Activated naive CD4-positive, alpha-beta T cell treated with anti-CD3 and anti-CD28 coated beads, Interleukin-2, amount 10 ng/mL, durations not matched to agents 7 days and 5 days (primary cell): ENCODE data around the gene ADPRM.

Experiments used
- CTCF ChIA-PET: fragments of 350-600 bp; sonication (Branson Sonifier 250); formaldehyde crosslinking; loops from one replicate; lab custom pipeline; 2021; ENCODE audit warnings: antibody characterized with exemption; lab: Charles Lee
- DNase-seq: peaks from one replicate; pipeline ENCODE4 v3.0.0-alpha.2; 2020
- H3K27ac Mint-ChIP-seq: one replicate; pipeline ENCODE4 v1.8.0; 2021; ENCODE audit warnings: mild to moderate bottlenecking, moderate library complexity, mixed read lengths
- H3K27me3 Mint-ChIP-seq: one replicate; pipeline ENCODE4 v1.8.0; 2021; ENCODE audit warnings: mild to moderate bottlenecking, mixed read lengths
- H3K36me3 Mint-ChIP-seq: one replicate; pipeline ENCODE4 v1.8.0; 2021; ENCODE audit warnings: mixed read lengths
- H3K4me1 Mint-ChIP-seq: one replicate; pipeline ENCODE4 v1.8.0; 2021; ENCODE audit warnings: mixed read lengths
- H3K4me3 Mint-ChIP-seq: one replicate; pipeline ENCODE4 v1.8.0; 2021; ENCODE audit warnings: mild to moderate bottlenecking, moderate library complexity, mixed read lengths
- H3K9me3 Mint-ChIP-seq: one replicate; pipeline ENCODE4 v1.8.0; 2021; ENCODE audit warnings: mixed read lengths

ADPRM gene

GRCh38 chr17:10738521-10739258, 41.3 kb downstream of the ADPRM start:
- Mint-ChIP-seq H3K27me3 (peaks cover 18% of the 10 kb centered on the region), H3K4me1 (peaks cover 4% of the 10 kb centered on the region), H3K4me3 (no peak overlapping the region), H3K36me3 (no peaks in the 10 kb centered on the region), H3K27ac (no peak overlapping the region), H3K9me3 (no peaks in the 10 kb centered on the region)
- CTCF ChIA-PET, result interaction anchor here (2.5 kb wide), 1 partner anchor 106 kb away, joined by 24 read pairs; no protein-coding TSS in a partner anchor
- no peak for DNase-seq

GRCh38 chr17:10739386-10739785, 42.0 kb downstream of the ADPRM start:
- no peaks in the 10 kb centered on the region for H3K9me3 Mint-ChIP-seq
- no peaks in the 10 kb centered on the region for H3K36me3 Mint-ChIP-seq

GRCh38 chr17:10741416-10742135, 44.2 kb downstream of the ADPRM start:
- Mint-ChIP-seq H3K27ac (no peak overlapping the region), H3K4me1 (peaks cover 12% of the 10 kb centered on the region), H3K4me3 (no peak overlapping the region), H3K9me3 (no peaks in the 10 kb centered on the region), H3K36me3 (no peaks in the 10 kb centered on the region), H3K27me3 (peaks cover 20% of the 10 kb centered on the region)
- DNase-seq, result no peak
- CTCF ChIA-PET, result interaction anchor here (0.6 to 1.7 kb wide), 2 partner anchors 31 to 95 kb away, joined by 3 read pairs; no protein-coding TSS in a partner anchor

More at GRCh38 chr17:10739386-10739785, 42.0 kb downstream of the ADPRM start:
- H3K4me3 Mint-ChIP-seq, result no peak overlapping the region
- peaks cover 20% of the 10 kb centered on the region for H3K27me3 Mint-ChIP-seq
- H3K4me1 Mint-ChIP-seq, result peaks cover 8% of the 10 kb centered on the region
- no peak overlapping the region for H3K27ac Mint-ChIP-seq
- no peak for DNase-seq
- CTCF ChIA-PET, result interaction anchor here (0.6 kb wide), 1 partner anchor 109 kb away, joined by 3 read pairs; no protein-coding TSS in a partner anchor

GRCh38 chr17:10742431-10742830, 45.0 kb downstream of the ADPRM start:
- peaks cover 8% of the 10 kb centered on the region for H3K4me1 Mint-ChIP-seq
- H3K4me3 Mint-ChIP-seq, result no peak overlapping the region
- no peak for DNase-seq
- H3K27me3 Mint-ChIP-seq, result peaks cover 23% of the 10 kb centered on the region
- no peaks in the 10 kb centered on the region for H3K9me3 Mint-ChIP-seq
- CTCF ChIA-PET, result interaction anchor here (1.7 kb wide), 1 partner anchor 96 kb away, joined by 3 read pairs; no protein-coding TSS in a partner anchor
- H3K27ac Mint-ChIP-seq, result no peak overlapping the region
- H3K36me3 Mint-ChIP-seq, result no peaks in the 10 kb centered on the region

- Mint-ChIP-seq H3K27ac (no peak overlapping the region), H3K9me3 (no peaks in the 10 kb centered on the region), H3K36me3 (no peaks in the 10 kb centered on the region), H3K4me3 (no peak overlapping the region), H3K27me3 (peaks cover 27% of the 10 kb centered on the region), H3K4me1 (peaks cover 8% of the 10 kb centered on the region)
- CTCF ChIA-PET, result no interaction called here
- DNase-seq, result no peak
Observed at GRCh38 chr17:10743316-10744009, 46.1 kb downstream of the ADPRM start.

- Mint-ChIP-seq H3K27me3 (peaks cover 27% of the 10 kb centered on the region), H3K4me3 (no peak overlapping the region), H3K27ac (no peak overlapping the region), H3K4me1 (peaks cover 8% of the 10 kb centered on the region), H3K9me3 (no peaks in the 10 kb centered on the region), H3K36me3 (no peaks in the 10 kb centered on the region)
- peak; percentile 55 for DNase-seq
- CTCF ChIA-PET, result no interaction called here
Observed at GRCh38 chr17:10744501-10745000, 47.2 kb downstream of the ADPRM start.

GRCh38 chr17:10745231-10745630, 47.8 kb downstream of the ADPRM start:
- CTCF ChIA-PET, result no interaction called here
- DNase-seq, result no peak
- no peak overlapping the region for H3K4me3 Mint-ChIP-seq
- no peak overlapping the region for H3K27ac Mint-ChIP-seq
- peaks cover 8% of the 10 kb centered on the region for H3K4me1 Mint-ChIP-seq
- H3K27me3 Mint-ChIP-seq, result peaks cover 27% of the 10 kb centered on the region
- no peaks in the 10 kb centered on the region for H3K9me3 Mint-ChIP-seq
- no peaks in the 10 kb centered on the region for H3K36me3 Mint-ChIP-seq

- no peaks in the 10 kb centered on the region for H3K36me3 Mint-ChIP-seq
- H3K4me1 Mint-ChIP-seq, result peaks cover 8% of the 10 kb centered on the region
- no peaks in the 10 kb centered on the region for H3K9me3 Mint-ChIP-seq
- CTCF ChIA-PET, result interaction anchor here (0.9 to 2.9 kb wide), 2 partner anchors 12 to 96 kb away, joined by 3 to 15 read pairs; no protein-coding TSS in a partner anchor
- no peak overlapping the region for H3K4me3 Mint-ChIP-seq
- no peak overlapping the region for H3K27ac Mint-ChIP-seq
- DNase-seq, result no peak
- H3K27me3 Mint-ChIP-seq, result peaks cover 19% of the 10 kb centered on the region
Observed at GRCh38 chr17:10748531-10749181, 51.3 kb downstream of the ADPRM start.

GRCh38 chr17:10750210-10750609, 52.8 kb downstream of the ADPRM start:
- no peaks in the 10 kb centered on the region for H3K36me3 Mint-ChIP-seq
- no peak for DNase-seq
- H3K4me3 Mint-ChIP-seq, result no peak overlapping the region
- peaks cover 15% of the 10 kb centered on the region for H3K27me3 Mint-ChIP-seq
- no peaks in the 10 kb centered on the region for H3K9me3 Mint-ChIP-seq
- CTCF ChIA-PET, result no interaction called here
- H3K4me1 Mint-ChIP-seq, result no peaks in the 10 kb centered on the region
- no peak overlapping the region for H3K27ac Mint-ChIP-seq

- Mint-ChIP-seq H3K4me1 (no peaks in the 10 kb centered on the region), H3K27me3 (peaks cover 17% of the 10 kb centered on the region), H3K27ac (no peak overlapping the region), H3K9me3 (no peaks in the 10 kb centered on the region), H3K4me3 (no peak overlapping the region), H3K36me3 (no peaks in the 10 kb centered on the region)
- DNase-seq, result no peak
- CTCF ChIA-PET, result no interaction called here
Observed at GRCh38 chr17:10751563-10751962, 54.2 kb downstream of the ADPRM start.

- DNase-seq, result no peak
Observed at GRCh38 chr17:10752696-10753095, 55.3 kb downstream of the ADPRM start.

GRCh38 chr17:10754109-10754508, 56.7 kb downstream of the ADPRM start:
- H3K9me3 Mint-ChIP-seq, result no peaks in the 10 kb centered on the region
- DNase-seq, result peak; percentile 53
- no peak overlapping the region for H3K27ac Mint-ChIP-seq
- H3K27me3 Mint-ChIP-seq, result peaks cover 10% of the 10 kb centered on the region
- H3K4me1 Mint-ChIP-seq, result no peaks in the 10 kb centered on the region
- H3K36me3 Mint-ChIP-seq, result no peaks in the 10 kb centered on the region
- CTCF ChIA-PET, result interaction anchor here (0.7 kb wide), 1 partner anchor 17 kb away, joined by 3 read pairs; no protein-coding TSS in a partner anchor
- H3K4me3 Mint-ChIP-seq, result no peak overlapping the region

More at GRCh38 chr17:10752696-10753095, 55.3 kb downstream of the ADPRM start:
- CTCF ChIA-PET, result interaction anchor here (1.3 to 1.6 kb wide), 2 partner anchors 15 to 20 kb away, joined by 3 to 4 read pairs; no protein-coding TSS in a partner anchor
- no peak overlapping the region for H3K27ac Mint-ChIP-seq
- no peak overlapping the region for H3K4me3 Mint-ChIP-seq
- no peaks in the 10 kb centered on the region for H3K4me1 Mint-ChIP-seq
- H3K9me3 Mint-ChIP-seq, result no peaks in the 10 kb centered on the region
- no peaks in the 10 kb centered on the region for H3K36me3 Mint-ChIP-seq
- peaks cover 12% of the 10 kb centered on the region for H3K27me3 Mint-ChIP-seq

GRCh38 chr17:10754861-10755591, 57.6 kb downstream of the ADPRM start:
- CTCF ChIA-PET, result interaction anchor here (0.7 kb wide), 1 partner anchor 18 kb away, joined by 3 read pairs; no protein-coding TSS in a partner anchor
- Mint-ChIP-seq H3K36me3 (no peaks in the 10 kb centered on the region), H3K27me3 (peaks cover 10% of the 10 kb centered on the region), H3K4me1 (no peaks in the 10 kb centered on the region), H3K9me3 (no peaks in the 10 kb centered on the region), H3K4me3 (no peak overlapping the region), H3K27ac (no peak overlapping the region)
- DNase-seq, result no peak
